Loucy (cell line): ENCODE measurements around the gene HELZ.

ENCODE experiments used
- H2AFZ ChIP-seq: fragments of 200-600 bp; sonication (generic); 2 replicates; pipeline ENCODE4 v1.6.0; 2016; ENCODE audit warnings: antibody characterized with exemption, mild to moderate bottlenecking, low read length, moderate library complexity
- H3F3A ChIP-seq: fragments of 200-600 bp; 2 replicates; pipeline ENCODE4 v1.6.0; 2016; ENCODE audit warnings: antibody characterized with exemption, low read depth, mild to moderate bottlenecking
- H3K27me3 ChIP-seq: fragments of 200-600 bp; sonication (generic); 2 replicates; pipeline ENCODE4 v1.6.1; 2014; ENCODE audit warnings: low read length, mild to moderate bottlenecking; ENCODE audit not compliant: insufficient read depth, poor library complexity, severe bottlenecking
- H3K36me3 ChIP-seq: fragments of 200-600 bp; sonication (generic); 2 replicates; pipeline ENCODE4 v1.6.1; 2016; ENCODE audit warnings: low read length; ENCODE audit not compliant: insufficient read depth
- H3K4me1 ChIP-seq: fragments of 200-600 bp; sonication (generic); 2 replicates; pipeline ENCODE4 v1.5.1; 2014; ENCODE audit warnings: low read length, mild to moderate bottlenecking; ENCODE audit not compliant: insufficient read depth, poor library complexity, severe bottlenecking
- H3K4me2 ChIP-seq: fragments of 200-600 bp; sonication (generic); 2 replicates; pipeline ENCODE4 v1.6.0; 2014; ENCODE audit warnings: antibody characterized with exemption, low read length, low read depth, mild to moderate bottlenecking; ENCODE audit not compliant: poor library complexity, severe bottlenecking
- H3K4me3 ChIP-seq: fragments of 200-600 bp; sonication (generic); 2 replicates; pipeline ENCODE4 v1.5.1; 2014; ENCODE audit warnings: low read length, mild to moderate bottlenecking, mixed read lengths; ENCODE audit not compliant: poor library complexity, severe bottlenecking
- H3K79me2 ChIP-seq: fragments of 200-600 bp; sonication (generic); 2 replicates; pipeline ENCODE4 v1.6.1; 2014; ENCODE audit warnings: low read length; ENCODE audit not compliant: insufficient read depth
- H3K9ac ChIP-seq: fragments of 200-600 bp; sonication (generic); 2 replicates; pipeline ENCODE4 v1.6.0; 2014; ENCODE audit warnings: mild to moderate bottlenecking, low read depth, low read length, moderate library complexity; ENCODE audit not compliant: poor library complexity, severe bottlenecking
- H3K9me2 ChIP-seq: fragments of 200-600 bp; sonication (generic); replicated peaks from 2 replicates; pipeline ENCODE4 v1.6.1; 2016; ENCODE audit warnings: low read depth, low read length, mixed read lengths
- H3K9me3 ChIP-seq: fragments of 200-600 bp; sonication (generic); 2 replicates; pipeline ENCODE4 v1.6.1; 2014; ENCODE audit warnings: mild to moderate bottlenecking, antibody characterized with exemption, low read length, low read depth; ENCODE audit not compliant: insufficient read depth
- H4K20me1 ChIP-seq: fragments of 200-600 bp; sonication (generic); 2 replicates; pipeline ENCODE4 v1.6.0; 2014; ENCODE audit warnings: antibody characterized with exemption, low read length, mild to moderate bottlenecking; ENCODE audit not compliant: insufficient read depth, poor library complexity, severe bottlenecking
- CTCF ChIP-seq: fragments of 200-600 bp; sonication (generic); conservative IDR thresholded peaks from 2 replicates; pipeline ENCODE4 v1.5.1; 2014; ENCODE audit warnings: mild to moderate bottlenecking, antibody characterized with exemption, low read length
- EZH2phosphoT487 ChIP-seq: fragments of 200-600 bp; IDR thresholded peaks from 2 replicates; pipeline ENCODE4 v1.6.1; 2018; ENCODE audit warnings: antibody characterized with exemption, mild to moderate bottlenecking, moderate library complexity, borderline replicate concordance

The HELZ gene

DNA sequence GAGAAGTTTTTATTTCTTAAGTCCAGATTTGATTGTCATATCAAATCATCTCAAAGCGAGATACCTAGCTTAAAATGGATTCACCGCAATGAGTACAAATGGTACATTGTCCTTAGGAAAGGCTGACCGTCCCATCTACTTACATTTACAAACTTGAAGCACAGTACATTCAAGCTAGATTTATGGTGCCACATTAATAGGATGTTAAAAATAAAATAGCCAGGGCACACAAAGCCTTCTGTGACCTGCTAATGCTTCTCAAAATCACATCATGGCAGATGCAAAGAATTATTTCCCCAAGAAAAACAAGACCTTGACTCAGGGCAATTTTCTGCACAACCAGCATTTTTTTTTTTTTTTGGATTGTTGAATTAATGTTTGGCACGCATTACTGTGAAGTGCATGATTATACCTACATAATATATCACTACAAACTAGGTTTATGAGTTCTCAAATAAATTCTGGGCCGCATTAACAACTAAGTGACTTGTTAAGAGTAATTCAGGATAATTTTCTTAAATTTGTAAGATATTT lies 175.3 kb downstream of the HELZ start:
- Histone ChIP-seq H3K9me3 (no peaks in the 10 kb centered on the region), H3K9ac (no peak overlapping the region), H3K79me2 (no peaks in the 10 kb centered on the region), H3K4me2 (no peak overlapping the region), H3K9me2 (no peaks in the 10 kb centered on the region), H3K27me3 (no peaks in the 10 kb centered on the region), H3K4me3 (no peak overlapping the region), H4K20me1 (no peaks in the 10 kb centered on the region), H2AFZ (no peak overlapping the region), H3F3A (no peaks in the 10 kb centered on the region), H3K36me3 (peaks cover 6% of the 10 kb centered on the region; the same call in 1 of the 2 replicates), H3K4me1 (no peaks in the 10 kb centered on the region)
- TF ChIP-seq EZH2phosphoT487 (no peak), CTCF (no peak)

DNA sequence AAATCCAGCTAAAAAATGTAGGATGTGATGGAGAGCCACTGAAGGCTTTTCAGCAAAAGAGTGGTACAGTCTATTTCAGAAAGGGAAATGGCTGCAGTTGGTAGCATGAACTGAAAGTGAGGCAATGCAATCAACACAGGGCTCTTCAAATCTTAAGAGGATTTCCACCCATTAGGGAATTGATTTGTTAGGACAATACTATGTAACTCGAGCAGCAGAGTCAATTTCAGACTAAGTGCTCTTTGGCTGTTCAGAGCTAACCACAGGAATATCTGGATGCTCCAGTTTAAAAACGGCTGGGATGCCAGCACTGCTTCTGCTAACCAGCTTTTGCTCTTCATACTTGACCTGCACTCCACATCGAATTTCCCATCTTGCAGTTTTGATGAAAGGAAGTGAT lies 176.0 kb downstream of the HELZ start:
- Histone ChIP-seq H3K4me2 (no peak overlapping the region), H3K9me3 (no peaks in the 10 kb centered on the region), H2AFZ (no peak overlapping the region), H3K27me3 (no peaks in the 10 kb centered on the region), H3K4me1 (no peaks in the 10 kb centered on the region), H3K36me3 (peaks cover 6% of the 10 kb centered on the region; the same call in 1 of the 2 replicates), H3K9me2 (no peaks in the 10 kb centered on the region), H4K20me1 (no peaks in the 10 kb centered on the region), H3F3A (no peaks in the 10 kb centered on the region), H3K79me2 (no peaks in the 10 kb centered on the region), H3K4me3 (no peak overlapping the region), H3K9ac (no peak overlapping the region)
- no peak for TF ChIP-seq CTCF
- TF ChIP-seq EZH2phosphoT487 = no peak

DNA sequence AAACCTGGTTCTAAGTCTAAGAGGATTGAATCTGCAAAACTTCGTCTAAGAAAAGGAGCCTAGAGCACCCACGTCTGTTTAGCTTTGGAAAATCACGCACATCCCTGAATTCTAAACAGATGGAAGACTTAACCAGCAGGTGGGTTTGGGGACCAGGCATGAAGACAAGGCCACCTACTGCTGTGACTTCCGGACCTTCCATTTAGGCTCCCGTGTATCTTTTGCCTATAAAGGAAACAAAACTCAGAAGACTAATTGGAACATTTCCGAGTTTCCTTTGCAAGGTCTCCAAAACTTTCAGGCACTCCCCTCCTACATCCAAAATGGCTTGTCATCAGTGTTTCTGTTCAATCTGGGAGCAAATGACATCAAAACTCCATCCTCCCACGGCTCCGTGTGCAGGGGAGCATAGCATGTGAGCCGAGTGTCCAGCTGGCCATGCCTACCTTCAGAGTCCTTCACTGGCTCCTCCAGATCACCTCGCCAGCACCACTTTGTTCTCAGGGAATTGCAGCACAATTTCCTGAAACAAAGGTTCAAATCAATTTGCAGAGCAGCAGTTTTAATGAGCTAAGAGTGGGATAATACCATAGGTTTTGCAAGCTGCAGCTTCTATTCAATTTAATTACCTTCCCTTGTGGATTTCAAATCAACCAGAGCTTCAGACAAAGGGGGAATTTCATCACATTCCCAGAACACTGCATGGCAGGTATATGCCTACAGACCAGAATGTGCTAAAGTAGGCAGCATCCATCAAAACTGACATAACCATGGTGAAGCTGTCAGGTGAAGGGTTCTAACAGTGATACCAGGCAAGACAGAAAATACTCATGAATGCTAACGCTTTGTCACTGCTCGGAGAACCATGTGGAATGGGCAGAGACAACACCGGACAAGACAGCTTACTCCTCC lies 177.2 kb downstream of the HELZ start:
- Histone ChIP-seq H3K4me3 (no peak overlapping the region), H4K20me1 (no peaks in the 10 kb centered on the region), H3F3A (no peaks in the 10 kb centered on the region), H3K4me1 (no peaks in the 10 kb centered on the region), H3K36me3 (peaks cover 3% of the 10 kb centered on the region; the same call in 1 of the 2 replicates), H2AFZ (no peak overlapping the region), H3K9ac (no peak overlapping the region), H3K9me3 (no peaks in the 10 kb centered on the region), H3K79me2 (no peaks in the 10 kb centered on the region), H3K4me2 (no peak overlapping the region), H3K27me3 (no peaks in the 10 kb centered on the region), H3K9me2 (no peaks in the 10 kb centered on the region)
- no peak for TF ChIP-seq CTCF
- TF ChIP-seq EZH2phosphoT487 = no peak
